Embryonic facial prominence (tissue), 1 donor: ENCODE data around the gene ARRB1.
"Not testable (repeated sequence)": the region's sequence is repeated elsewhere in the genome, so short reads cannot be mapped to it uniquely, and the experiment has no call there.

ENCODE experiments used
- DNase-seq: peaks from one replicate; pipeline ENCODE4 v3.0.0-alpha.2; 2016; ENCODE audit errors: extremely low spot score

The ARRB1 gene

DNA sequence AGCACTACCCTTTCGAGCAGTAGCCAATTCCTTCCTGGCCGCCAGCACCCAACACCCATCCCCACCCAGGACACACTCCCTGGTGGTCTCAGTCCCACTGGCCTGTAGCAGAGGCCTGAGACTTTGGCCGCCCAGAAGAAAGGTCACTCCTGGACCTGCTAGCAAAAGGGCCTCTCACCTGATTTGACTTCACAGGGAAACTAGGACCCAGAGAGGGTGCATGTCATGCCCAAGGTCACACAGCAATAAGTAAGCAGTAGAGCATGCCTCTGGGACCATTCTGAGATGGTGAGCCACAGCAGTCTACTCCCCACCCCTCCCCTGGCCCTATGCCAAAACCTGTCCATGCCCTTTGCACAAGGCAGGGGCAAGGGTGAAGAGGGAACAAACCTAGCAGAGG lies 7.3 kb downstream of the ARRB1 start:
- DNase-seq = no peak

GRCh38 chr11:75342966-75343870 lies 8.2 kb downstream of the ARRB1 start:
- no peak for DNase-seq

- DNase-seq = no peak
Observed at GRCh38 chr11:75342231-75342918, 9.1 kb downstream of the ARRB1 start.

GRCh38 chr11:75341612-75342011 lies 9.8 kb downstream of the ARRB1 start:
- no peak for DNase-seq

DNA sequence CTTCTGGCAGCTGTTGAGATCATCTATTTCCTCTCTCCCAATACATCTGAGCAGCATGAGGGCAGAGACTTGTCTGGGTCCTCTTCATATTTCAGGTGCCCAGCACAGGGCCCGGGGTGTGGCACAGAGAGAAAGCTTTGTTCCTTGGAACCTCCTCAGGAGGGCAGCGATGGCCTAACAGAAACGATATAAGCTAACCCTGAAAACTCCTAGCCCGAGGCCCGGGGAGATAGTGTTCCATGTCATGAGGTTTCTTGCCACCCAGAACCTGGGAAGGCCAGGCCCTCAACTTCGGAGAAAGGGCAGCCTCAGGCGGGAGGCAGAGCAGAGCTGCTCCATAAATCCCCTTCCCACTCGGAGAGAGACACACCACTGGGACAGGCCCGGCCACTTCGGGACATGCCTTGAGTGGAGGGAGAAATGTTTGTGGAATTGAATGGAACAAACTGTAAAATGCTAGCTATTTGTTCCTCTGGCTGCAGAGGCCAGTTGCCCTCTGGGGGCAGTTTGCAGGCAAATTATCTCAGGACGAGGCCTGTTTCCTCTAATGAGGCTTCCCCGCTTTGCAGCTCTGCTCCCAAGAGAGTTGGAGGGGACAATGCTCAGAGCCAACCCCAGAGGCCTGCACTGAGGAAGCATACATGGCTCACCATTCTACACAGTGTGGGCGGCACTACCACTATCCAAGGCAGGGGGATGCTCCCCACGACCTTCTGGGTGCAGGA lies 11.6 kb downstream of the ARRB1 start:
- no peak for DNase-seq

GRCh38 chr11:75338516-75339208 lies 12.8 kb downstream of the ARRB1 start:
- DNase-seq = no peak

DNA sequence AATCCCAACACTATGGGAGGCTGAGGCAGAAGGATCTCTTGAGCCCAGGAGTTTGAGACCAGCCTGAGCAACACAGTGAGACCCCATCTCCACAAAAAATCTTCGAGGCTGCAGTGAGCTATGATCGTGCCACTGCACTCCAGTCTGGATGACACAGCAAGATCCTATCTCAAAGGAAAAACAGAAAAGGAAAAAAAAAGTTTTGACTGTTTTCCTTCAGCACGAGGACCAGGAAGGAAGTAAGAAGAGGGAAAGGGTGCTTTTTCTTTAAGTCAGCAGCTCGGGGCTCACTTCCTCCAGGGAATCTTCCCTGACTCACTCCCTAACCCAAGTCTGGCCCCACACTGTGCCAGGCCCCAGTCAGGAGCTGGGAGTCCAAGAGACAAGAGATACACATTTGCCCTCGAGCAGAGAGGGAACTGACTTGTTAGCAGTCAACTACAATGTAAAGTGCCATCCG lies 14.2 kb downstream of the ARRB1 start:
- no peak for DNase-seq

GRCh38 chr11:75334976-75335375 lies 16.5 kb downstream of the ARRB1 start:
- DNase-seq = no peak

- no peak for DNase-seq
Observed at GRCh38 chr11:75334402-75334891, 17.0 kb downstream of the ARRB1 start.

DNA sequence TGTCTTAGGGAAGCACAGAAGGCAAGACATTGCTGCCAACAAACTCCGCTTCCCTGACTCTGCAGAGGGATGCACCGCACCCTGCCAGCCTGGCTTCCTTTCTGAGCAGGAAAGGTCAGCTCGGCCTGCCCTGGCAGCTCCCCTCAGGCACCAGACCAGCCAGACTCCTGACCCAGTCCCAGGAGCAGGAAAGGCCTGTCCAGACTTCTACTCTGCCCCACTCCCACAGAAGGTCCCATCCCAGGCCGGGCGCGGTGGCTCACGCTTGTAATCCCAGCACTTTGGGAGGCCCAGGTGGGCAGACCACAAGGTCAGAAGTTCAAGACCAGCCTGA lies 17.7 kb downstream of the ARRB1 start:
- DNase-seq = no peak

DNA sequence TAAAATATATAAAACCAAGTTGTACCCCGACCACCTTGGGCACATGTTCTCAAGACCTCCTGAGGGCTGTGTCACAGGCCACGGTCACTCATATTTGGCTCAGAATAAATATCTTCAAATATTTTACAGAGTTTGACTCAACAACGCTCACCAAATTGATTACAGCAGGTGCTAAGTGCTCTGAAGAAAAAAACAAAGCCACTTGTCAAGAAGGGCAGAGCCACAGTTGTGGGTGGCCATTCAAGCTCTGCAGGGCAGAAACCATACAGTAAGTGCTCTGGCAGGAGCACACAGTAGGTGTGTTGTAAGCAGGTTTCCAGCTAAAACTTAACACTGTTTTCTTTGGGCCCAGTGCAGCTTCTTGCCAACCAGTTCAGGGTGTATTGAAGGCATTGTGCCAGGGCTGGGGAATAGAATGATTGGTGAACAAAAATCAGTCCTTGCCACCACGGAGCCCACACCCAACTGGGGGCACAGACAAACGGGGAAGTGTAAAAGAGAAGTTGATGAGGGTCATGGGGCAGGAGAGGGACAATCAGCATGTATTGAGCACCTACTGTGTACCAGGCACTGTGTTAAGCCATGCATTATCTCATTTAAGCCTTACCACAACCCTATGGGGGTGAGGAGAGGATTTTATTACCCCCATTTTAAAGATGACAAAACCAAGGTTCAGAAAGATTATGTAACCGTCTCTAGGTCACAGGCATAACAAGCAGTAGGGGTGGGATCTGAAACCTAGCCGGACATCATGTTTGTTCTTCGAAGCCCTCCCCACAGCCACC lies 18.2 kb downstream of the ARRB1 start:
- DNase-seq = no peak

- DNase-seq = not testable (repeated sequence)
Observed at GRCh38 chr11:75331761-75332160, 19.7 kb downstream of the ARRB1 start.

DNA sequence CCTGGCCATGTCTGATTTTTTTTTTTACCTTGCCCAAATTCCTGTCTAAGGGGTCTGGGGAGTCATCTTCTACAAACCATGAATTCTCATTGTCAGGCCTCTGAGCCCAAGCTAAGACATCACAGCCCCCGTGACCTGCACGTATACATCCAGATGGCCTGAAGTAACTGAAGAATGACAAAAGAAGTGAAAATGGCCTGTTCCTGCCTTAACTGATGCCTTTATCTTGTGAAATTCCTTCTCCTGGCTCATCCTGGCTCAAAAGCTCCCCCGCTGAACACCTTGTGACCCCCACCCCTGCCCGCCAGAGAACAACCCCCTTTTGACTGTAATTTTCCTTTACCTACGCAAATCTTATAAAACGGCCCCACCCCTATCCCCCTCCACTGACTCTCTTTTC lies 20.2 kb downstream of the ARRB1 start:
- DNase-seq = not testable (repeated sequence)

- not testable (repeated sequence) for DNase-seq
Observed at GRCh38 chr11:75330886-75331285, 20.6 kb downstream of the ARRB1 start.

DNA sequence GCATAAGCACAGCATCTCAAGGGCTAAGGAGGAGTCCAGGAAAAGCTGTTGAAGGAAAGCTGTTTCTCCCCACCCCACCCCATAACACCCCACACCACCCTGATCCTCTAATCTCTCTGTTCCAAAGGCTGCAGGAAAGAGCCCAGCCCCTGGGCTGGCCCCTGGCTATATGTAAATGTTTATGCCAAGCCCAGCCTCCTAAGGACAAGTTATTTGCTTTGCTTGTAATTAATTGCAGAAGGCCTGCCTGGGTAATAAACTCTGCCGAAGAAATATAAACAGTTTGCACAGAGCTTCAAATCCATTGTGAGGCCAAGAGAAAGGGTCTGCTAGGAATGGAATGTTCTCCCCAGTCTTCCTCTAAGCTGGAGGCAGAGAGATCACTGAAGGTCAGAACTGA lies 21.2 kb downstream of the ARRB1 start:
- DNase-seq = no peak

DNA sequence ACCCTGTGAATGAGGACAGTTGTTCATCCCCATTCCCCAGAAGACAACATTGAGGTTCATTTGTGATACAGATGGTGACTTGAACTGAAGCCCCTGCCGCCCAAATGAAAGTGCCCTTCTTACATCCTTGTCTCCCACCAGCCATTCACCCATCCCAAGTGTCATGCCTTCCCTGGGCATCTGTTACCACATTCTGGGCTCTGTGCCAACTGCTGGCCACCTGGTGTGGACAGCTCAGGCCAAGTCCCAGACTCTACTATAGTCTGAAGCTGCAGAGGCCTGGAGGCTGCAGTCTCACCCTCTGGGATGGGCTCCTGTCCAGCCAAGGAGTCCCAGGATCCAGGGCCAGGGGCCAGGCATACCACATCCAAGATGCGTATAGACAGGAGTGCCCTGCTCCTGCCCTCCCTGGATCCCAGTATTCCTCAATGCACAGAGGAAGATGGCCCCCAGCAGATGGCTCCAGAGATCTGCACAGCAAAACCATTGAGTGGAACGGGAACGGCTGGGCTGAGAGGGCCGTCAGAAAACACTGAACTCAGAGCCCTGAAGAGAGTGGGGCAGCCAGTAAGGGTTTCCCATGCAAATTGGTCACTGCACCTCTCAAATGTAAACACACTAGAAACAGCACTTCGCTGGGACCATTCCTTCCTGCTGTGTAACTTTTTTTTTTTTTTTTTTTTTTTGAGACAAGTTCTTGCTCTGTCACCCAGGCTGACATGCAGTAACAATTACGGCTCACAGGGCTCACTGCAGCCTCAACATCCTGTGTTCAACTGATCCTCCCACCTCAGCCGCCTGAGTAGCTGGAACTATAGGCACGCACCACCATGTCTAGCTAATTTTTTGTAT lies 22.8 kb downstream of the ARRB1 start:
- DNase-seq = no peak

DNA sequence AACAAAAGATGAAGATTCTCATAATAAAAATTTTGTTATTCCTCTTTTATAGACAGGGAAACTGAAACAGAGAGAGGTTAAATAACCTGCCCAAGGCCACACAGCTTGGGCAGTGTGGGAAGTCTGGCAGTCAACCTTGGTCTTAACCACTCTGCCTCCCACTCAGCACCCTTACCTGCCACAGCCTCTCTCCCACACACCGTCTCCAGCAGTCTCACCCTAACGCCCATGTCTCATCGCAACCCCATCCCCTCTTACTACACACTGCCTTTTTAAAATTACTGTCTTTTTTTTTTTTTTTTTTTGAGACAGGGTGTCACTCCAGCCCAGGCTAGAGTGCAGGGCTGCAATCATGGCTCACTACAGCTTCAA lies 25.0 kb downstream of the ARRB1 start:
- no peak for DNase-seq

DNA sequence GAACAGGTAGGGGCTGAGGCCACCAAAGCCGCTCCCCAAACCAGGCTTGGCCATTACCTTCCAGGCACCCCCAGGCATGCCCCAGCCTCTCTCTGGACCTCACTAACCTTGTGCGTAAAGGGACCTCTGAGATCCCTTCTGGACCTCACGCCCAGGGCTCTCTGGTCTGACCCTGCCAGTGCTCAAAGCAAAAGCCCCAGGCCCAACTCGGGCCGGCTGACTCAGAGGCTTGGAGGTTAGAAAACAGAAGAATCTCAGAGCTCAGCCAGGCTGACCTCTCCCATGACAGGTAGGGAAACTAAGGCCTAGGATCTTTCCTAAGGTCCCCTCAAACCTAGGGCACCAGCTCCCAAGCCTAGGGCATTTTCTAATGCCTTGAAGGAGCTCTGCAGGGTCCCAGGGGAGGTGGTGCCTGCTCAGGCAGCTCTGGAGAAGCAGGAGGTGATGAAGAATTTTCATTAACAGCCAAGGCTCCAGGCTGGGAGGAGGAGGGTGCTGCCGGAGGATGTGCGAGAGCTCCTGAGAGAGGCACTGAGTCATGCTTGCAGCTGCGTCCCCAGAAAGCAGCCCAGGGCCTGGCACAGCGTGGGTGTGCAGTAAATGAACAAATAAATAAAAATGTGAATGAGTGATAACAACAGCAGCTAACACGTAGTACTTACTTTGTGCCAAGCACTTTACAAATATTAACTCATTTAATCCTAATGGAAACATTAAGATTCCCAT lies 25.6 kb downstream of the ARRB1 start:
- no peak for DNase-seq

GRCh38 chr11:75324740-75325139 lies 26.7 kb downstream of the ARRB1 start:
- DNase-seq = no peak
